Sigmoid colon (tissue), 7 donors: ENCODE measurements around the gene SHISA8. TPM values are rescaled to one million over a fixed set of nuclear protein-coding genes. Genes with fewer than 3 reads are reported as not detected.
A peak's percentile ranks its signal among the peaks of the same experiment; 100 is the strongest.
"Not testable (repeated sequence)": the region's sequence is repeated elsewhere in the genome, so short reads cannot be mapped to it uniquely, and the experiment has no call there.

Source experiments
- DNase-seq: peaks from one replicate; pipeline ENCODE4 v3.0.0-alpha.2; 2019
- H3K27ac ChIP-seq, 4 donors: fragments of 200-600 bp; sonication (generic); one replicate each; pipeline ENCODE4 v1.5.1; 2016 to 2019; ENCODE audit warnings: mild to moderate bottlenecking in 1 of 4
- H3K27me3 ChIP-seq, 3 donors: fragments of 200-600 bp; sonication (generic); one replicate each; pipeline ENCODE4 v1.5.1; 2019; ENCODE audit warnings: mild to moderate bottlenecking in 1 of 3
- H3K36me3 ChIP-seq, 4 donors: fragments of 200-600 bp; sonication (generic); one replicate each; pipeline ENCODE4 v1.5.1; 2016 to 2019
- H3K4me1 ChIP-seq, 4 donors: fragments of 200-600 bp; sonication (generic); one replicate each; pipeline ENCODE4 v1.5.1; 2017 to 2019
- H3K4me3 ChIP-seq, 4 donors: fragments of 200-600 bp; sonication (generic); one replicate each; pipeline ENCODE4 v1.5.1; 2017 to 2019; ENCODE audit warnings: mild to moderate bottlenecking in 2 of 4, moderate library complexity in 1 of 4
- H3K9me3 ChIP-seq, 4 donors: fragments of 200-600 bp in 3 of 4; sonication (generic) in 3 of 4; one replicate each; pipeline versions ENCODE4 v1.5.1 to v1.6.1; 2013 to 2019
- CTCF ChIP-seq, 4 experiments: fragments of 450-650 bp in 3 of 4; fragments of 200-600 bp in 1 of 4; IDR thresholded peaks; one replicate each; pipeline ENCODE4 v1.5.1; 2016 to 2019; ENCODE audit warnings: antibody characterized with exemption in 4 of 4, mild to moderate bottlenecking in 3 of 4, moderate library complexity in 2 of 4
- EP300 ChIP-seq, 4 donors: sonication (generic); formaldehyde crosslinking; IDR thresholded peaks; one replicate each; pipeline ENCODE4 v1.6.1; 2017; ENCODE audit warnings: antibody characterized with exemption in 4 of 4
- POLR2A ChIP-seq, 2 donors: fragments of 450-650 bp; IDR thresholded peaks; one replicate each; pipeline ENCODE4 v1.6.1; 2016; ENCODE audit warnings: antibody characterized with exemption in 2 of 2, mild to moderate bottlenecking in 2 of 2, moderate library complexity in 2 of 2
- POLR2AphosphoS5 ChIP-seq, 4 donors: sonication (generic); formaldehyde crosslinking; IDR thresholded peaks; one replicate each; pipeline ENCODE4 v1.6.1; 2017; ENCODE audit warnings: antibody characterized with exemption in 4 of 4
- whole genome bisulfite sequencing, 2 donors: extraction: QIAGEN DNeasy Blood & Tissue Kit; methylation state at CpG; one replicate each; pipeline ENCODE4 v1.1.7; 2013; 5-methylcytosine and 5-hydroxymethylcytosine counted together
- intact Hi-C: fragments of 100-400 bp; cut with DNase I; formaldehyde crosslinking; loops from one replicate; pipeline ENCODE4 v1.15.1; 2023
- polyA plus RNA-seq, 3 donors: library from polyadenylated mRNA; stranded (reverse); fragments of 200-250 nt; gene quantifications; one replicate each; pipeline ENCODE4 v1.2.3, GENCODE V29; 2013
- total RNA-seq, 4 donors: library from RNA; depleted of rRNA; stranded (reverse); fragments of >200 nt; gene quantifications; one replicate each; pipeline ENCODE4 v1.1.0, GENCODE V29; 2016
- donor health status: healthy with polysubstance abuse.
- donor health status: Bipolar disorder and iron deficiency.
- donor health status: healthy.

The SHISA8 gene
- total and polyA plus RNA-seq, 7 donors: 0.12 TPM; not detected in 6

GRCh38 chr22:41870786-41871185, 44.1 kb downstream of the SHISA8 start:
- intact Hi-C loops: no loop called here
- TF ChIP-seq EP300 (IDR thresholded peaks at IDR 0.05) (no peak), POLR2A (IDR thresholded peaks at IDR 0.05) (no peak), POLR2AphosphoS5 (IDR thresholded peaks at IDR 0.05) (no peak), CTCF (IDR thresholded peaks at IDR 0.05) (no peak)
- H3K9me3 ChIP-seq: no peaks in the 10 kb centered on the region
- peaks cover 12 to 91% (median 29%) of the 10 kb centered on the region in 4 donors for H3K36me3 ChIP-seq
- 85 to 88% methylated on average over 4 of the region's 4 CpGs for WGBS, 2 donors
- no peaks in the 10 kb centered on the region for H3K27me3 ChIP-seq
- H3K27ac ChIP-seq: no peak overlapping the region
- no peak for DNase-seq
- no peaks in the 10 kb centered on the region for H3K4me1 ChIP-seq
- no peak overlapping the region for H3K4me3 ChIP-seq

- H3K4me3 ChIP-seq, H3K9me3 ChIP-seq, DNase-seq, H3K27me3 ChIP-seq, intact Hi-C loops, H3K27ac ChIP-seq, H3K4me1 ChIP-seq: not testable (repeated sequence)
- WGBS, 2 donors: 92 to 97% methylated on average over 1 of the region's 1 CpG
- peaks cover 12 to 84% (median 24%) of the 10 kb centered on the region in 4 donors for H3K36me3 ChIP-seq
Measured at GRCh38 chr22:41870081-41870480, 44.8 kb downstream of the SHISA8 start.

- H3K27ac ChIP-seq: no peak overlapping the region
- intact Hi-C loops: no loop called here
- peaks cover 0 to 3% (median 1%) of the 10 kb centered on the region in 4 donors for H3K4me1 ChIP-seq
- WGBS, 2 donors: 95 to 96% methylated on average over 10 of the region's 10 CpGs
- no peaks in the 10 kb centered on the region for H3K27me3 ChIP-seq
- DNase-seq: no peak
- TF ChIP-seq POLR2A (IDR thresholded peaks at IDR 0.05): no peak
- TF ChIP-seq EP300 (IDR thresholded peaks at IDR 0.05): no peak
- TF ChIP-seq CTCF (IDR thresholded peaks at IDR 0.05): no peak
- no peak for TF ChIP-seq POLR2AphosphoS5 (IDR thresholded peaks at IDR 0.05)
- H3K36me3 ChIP-seq: peaks cover 9 to 69% (median 23%) of the 10 kb centered on the region in 4 donors
- no peak overlapping the region for H3K4me3 ChIP-seq
- H3K9me3 ChIP-seq: no peaks in the 10 kb centered on the region
Measured at GRCh38 chr22:41868556-41868955, 46.3 kb downstream of the SHISA8 start.

- Histone ChIP-seq H3K9me3 (no peaks in the 10 kb centered on the region), H3K4me3 (no peak overlapping the region), H3K36me3 (peaks cover 2 to 20% (median 8%) of the 10 kb centered on the region in 4 donors), H3K4me1 (peaks cover 0 to 32% (median 19%) of the 10 kb centered on the region in 4 donors), H3K27ac (peak overlapping the region; percentile 54 to 79 (median 72)), H3K27me3 (no peaks in the 10 kb centered on the region)
- no peak for DNase-seq
- intact Hi-C loops: loop anchor here (5.0 kb wide), 1 partner anchor 116 kb away; no protein-coding TSS in a partner anchor
- 89 to 90% methylated on average over 2 of the region's 2 CpGs for WGBS, 2 donors
- TF ChIP-seq EP300 (IDR thresholded peaks at IDR 0.05) (no peak), POLR2AphosphoS5 (IDR thresholded peaks at IDR 0.05) (no peak), CTCF (IDR thresholded peaks at IDR 0.05) (no peak), POLR2A (IDR thresholded peaks at IDR 0.05) (no peak)
Measured at GRCh38 chr22:41863472-41863871, 51.4 kb downstream of the SHISA8 start.

- peak overlapping the region; percentile 54 to 79 (median 72) for H3K27ac ChIP-seq
Measured at GRCh38 chr22:41862530-41863266, 52.2 kb downstream of the SHISA8 start.

More at GRCh38 chr22:41862530-41863266, 52.2 kb downstream of the SHISA8 start:
- intact Hi-C loops: loop anchor here (5.0 kb wide), 1 partner anchor 115 kb away; no protein-coding TSS in a partner anchor
- Histone ChIP-seq H3K27me3 (no peaks in the 10 kb centered on the region), H3K36me3 (peaks cover 0 to 12% (median 5%) of the 10 kb centered on the region in 4 donors), H3K9me3 (no peaks in the 10 kb centered on the region), H3K4me3 (no peak overlapping the region), H3K4me1 (peaks cover 0 to 34% (median 19%) of the 10 kb centered on the region in 4 donors)
- TF ChIP-seq EP300 (IDR thresholded peaks at IDR 0.05) (no peak), CTCF (IDR thresholded peaks at IDR 0.05) (no peak), POLR2A (IDR thresholded peaks at IDR 0.05) (no peak), POLR2AphosphoS5 (IDR thresholded peaks at IDR 0.05) (no peak)
- DNase-seq: no peak
- 55 to 75% methylated on average over 11 of the region's 11 CpGs for WGBS, 2 donors
